ENCODE results near the gene MYLK.

The MYLK gene

GRCh38 chr3:123819949-123820348, 64.2 kb downstream of the MYLK start:
- DNase-seq, result no peak

GRCh38 chr3:123818921-123819429, 65.2 kb downstream of the MYLK start:
- no peak for DNase-seq

GRCh38 chr3:123818324-123818920, 65.7 kb downstream of the MYLK start:
- DNase-seq, result no peak

- no peak for DNase-seq
These were observed 66.7 kb downstream of the MYLK start for GRCh38 chr3:123817413-123817812.

- no peak for DNase-seq
These were observed 67.4 kb downstream of the MYLK start for GRCh38 chr3:123816673-123817207.

GRCh38 chr3:123815981-123816380, 68.2 kb downstream of the MYLK start:
- no peak for DNase-seq

GRCh38 chr3:123813876-123814275, 70.3 kb downstream of the MYLK start:
- no peak for DNase-seq

GRCh38 chr3:123809597-123809996, 74.5 kb downstream of the MYLK start:
- DNase-seq, result no peak

GRCh38 chr3:123808812-123809211, 75.3 kb downstream of the MYLK start:
- DNase-seq, result no peak

GRCh38 chr3:123807820-123808219, 76.3 kb downstream of the MYLK start:
- no peak for DNase-seq

- DNase-seq, result no peak
These were observed 78.6 kb downstream of the MYLK start for GRCh38 chr3:123805504-123805903.

- DNase-seq, result no peak
These were observed 79.0 kb downstream of the MYLK start for GRCh38 chr3:123805101-123805500.

GRCh38 chr3:123804676-123805075, 79.5 kb downstream of the MYLK start:
- no peak for DNase-seq

- no peak for DNase-seq
These were observed 80.6 kb downstream of the MYLK start for GRCh38 chr3:123803521-123803920.

- no peak for DNase-seq
These were observed 82.0 kb downstream of the MYLK start for GRCh38 chr3:123802007-123802625.

- no peak for DNase-seq
These were observed 82.7 kb downstream of the MYLK start for GRCh38 chr3:123801474-123801873.

GRCh38 chr3:123800362-123800682, 83.8 kb downstream of the MYLK start:
- DNase-seq, result no peak

GRCh38 chr3:123799544-123800361, 84.4 kb downstream of the MYLK start:
- no peak for DNase-seq

GRCh38 chr3:123798550-123798949, 85.6 kb downstream of the MYLK start:
- DNase-seq, result no peak

GRCh38 chr3:123795471-123796251, 88.5 kb downstream of the MYLK start:
- DNase-seq, result no peak

- no peak for DNase-seq
These were observed 90.7 kb downstream of the MYLK start for GRCh38 chr3:123793425-123793824.

- no peak for DNase-seq
These were observed 91.5 kb downstream of the MYLK start for GRCh38 chr3:123792473-123793201.
